ENCODE results near the gene MYOC. TPM values are rescaled to one million over a fixed set of nuclear protein-coding genes. Genes with fewer than 3 reads are reported as not detected.

The MYOC gene
- total RNA-seq, 2 donors from 2014 or later: 2.8 to 4.4 TPM

DNA sequence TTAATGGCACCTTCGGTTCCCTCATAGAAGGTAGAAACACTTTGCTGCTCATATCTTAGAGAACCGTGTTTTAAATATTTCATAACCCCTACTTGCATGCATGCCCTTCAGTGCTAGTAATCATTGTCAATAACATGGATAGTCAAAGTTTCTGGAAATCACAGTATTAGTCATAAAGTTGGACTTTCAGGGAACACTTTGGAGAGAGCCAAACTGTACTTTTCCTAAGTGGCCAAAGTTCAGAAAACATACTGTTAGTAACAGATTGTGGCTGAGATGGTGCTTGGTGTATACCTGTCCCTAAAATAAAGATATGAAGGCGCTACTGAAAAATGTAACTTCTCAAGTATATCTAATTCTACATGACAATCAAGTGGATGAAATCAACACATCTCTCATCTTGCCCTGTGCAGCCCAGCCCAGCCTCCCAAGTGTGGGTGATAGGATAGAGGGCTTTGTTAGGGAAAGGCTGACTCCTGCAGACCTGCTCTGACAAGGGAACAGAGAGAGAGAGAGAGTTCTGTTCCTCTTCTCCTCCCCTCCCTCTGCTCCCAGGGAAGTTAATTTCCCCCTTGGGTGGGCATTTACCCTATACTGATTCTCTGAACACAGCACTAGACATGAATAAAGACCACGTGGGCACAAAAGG is 14.4 kb downstream of the MYOC start:
- Histone ChIP-seq H3K9me3 (no peaks in the 10 kb centered on the region), H3K36me3 (no peaks in the 10 kb centered on the region), H3K27me3 (no peaks in the 10 kb centered on the region), H3K4me1 (no peaks in the 10 kb centered on the region), H3K4me3 (no peak overlapping the region), H3K27ac (no peak overlapping the region)
- TF ChIP-seq, protein P1, sequence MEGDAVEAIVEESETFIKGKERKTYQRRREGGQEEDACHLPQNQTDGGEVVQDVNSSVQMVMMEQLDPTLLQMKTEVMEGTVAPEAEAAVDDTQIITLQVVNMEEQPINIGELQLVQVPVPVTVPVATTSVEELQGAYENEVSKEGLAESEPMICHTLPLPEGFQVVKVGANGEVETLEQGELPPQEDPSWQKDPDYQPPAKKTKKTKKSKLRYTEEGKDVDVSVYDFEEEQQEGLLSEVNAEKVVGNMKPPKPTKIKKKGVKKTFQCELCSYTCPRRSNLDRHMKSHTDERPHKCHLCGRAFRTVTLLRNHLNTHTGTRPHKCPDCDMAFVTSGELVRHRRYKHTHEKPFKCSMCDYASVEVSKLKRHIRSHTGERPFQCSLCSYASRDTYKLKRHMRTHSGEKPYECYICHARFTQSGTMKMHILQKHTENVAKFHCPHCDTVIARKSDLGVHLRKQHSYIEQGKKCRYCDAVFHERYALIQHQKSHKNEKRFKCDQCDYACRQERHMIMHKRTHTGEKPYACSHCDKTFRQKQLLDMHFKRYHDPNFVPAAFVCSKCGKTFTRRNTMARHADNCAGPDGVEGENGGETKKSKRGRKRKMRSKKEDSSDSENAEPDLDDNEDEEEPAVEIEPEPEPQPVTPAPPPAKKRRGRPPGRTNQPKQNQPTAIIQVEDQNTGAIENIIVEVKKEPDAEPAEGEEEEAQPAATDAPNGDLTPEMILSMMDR (IDR thresholded peaks at IDR 0.05): no peak
- DNase-seq (ENCODE audit: low spot score): no peak

DNA sequence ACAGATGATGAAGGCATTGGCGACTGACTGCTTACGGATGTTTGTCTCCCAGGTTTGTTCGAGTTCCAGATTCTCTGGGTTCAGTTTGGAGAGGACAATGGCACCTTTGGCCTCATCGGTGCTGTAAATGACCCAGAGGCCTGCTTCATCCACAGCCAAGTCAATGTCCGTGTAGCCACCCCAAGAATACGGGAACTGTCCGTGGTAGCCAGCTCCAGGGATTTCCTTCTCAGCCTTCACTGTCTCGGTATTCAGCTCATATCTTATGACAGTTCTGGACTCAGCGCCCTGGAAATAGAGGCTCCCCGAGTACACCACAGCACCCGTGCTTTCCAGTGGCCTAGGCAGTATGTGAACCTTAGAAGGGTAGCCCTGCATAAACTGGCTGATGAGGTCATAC is 16.3 kb downstream of the MYOC start:
- H3K9me3 ChIP-seq: no peaks in the 10 kb centered on the region
- H3K36me3 ChIP-seq: no peaks in the 10 kb centered on the region
- TF ChIP-seq, protein P1 (IDR thresholded peaks at IDR 0.05): no peak
- no peaks in the 10 kb centered on the region for H3K27me3 ChIP-seq
- H3K4me1 ChIP-seq: no peaks in the 10 kb centered on the region
- DNase-seq (ENCODE audit: low spot score): no peak
- no peak overlapping the region for H3K27ac ChIP-seq
- no peak overlapping the region for H3K4me3 ChIP-seq

DNA sequence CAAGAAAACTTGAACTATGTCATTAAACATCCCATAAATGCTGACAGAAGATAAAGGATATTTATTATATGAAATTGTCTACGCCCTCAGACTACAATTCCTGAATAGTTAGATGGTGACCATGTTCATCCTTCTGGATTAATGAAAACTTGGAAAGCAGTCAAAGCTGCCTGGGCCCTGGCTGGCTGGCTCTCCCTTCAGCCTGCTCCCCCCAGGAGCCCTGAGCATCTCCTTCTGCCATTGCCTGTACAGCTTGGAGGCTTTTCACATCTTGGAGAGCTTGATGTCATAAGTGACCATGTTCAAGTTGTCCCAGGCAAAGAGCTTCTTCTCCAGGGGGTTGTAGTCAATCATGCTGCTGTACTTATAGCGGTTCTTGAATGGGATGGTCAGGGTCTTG is 16.8 kb downstream of the MYOC start:
- no peaks in the 10 kb centered on the region for H3K4me1 ChIP-seq
- H3K27me3 ChIP-seq: no peaks in the 10 kb centered on the region
- no peaks in the 10 kb centered on the region for H3K36me3 ChIP-seq
- no peak for DNase-seq (ENCODE audit: low spot score)
- no peak overlapping the region for H3K27ac ChIP-seq
- TF ChIP-seq, protein P1 (IDR thresholded peaks at IDR 0.05): no peak
- no peaks in the 10 kb centered on the region for H3K9me3 ChIP-seq
- H3K4me3 ChIP-seq: no peak overlapping the region

DNA sequence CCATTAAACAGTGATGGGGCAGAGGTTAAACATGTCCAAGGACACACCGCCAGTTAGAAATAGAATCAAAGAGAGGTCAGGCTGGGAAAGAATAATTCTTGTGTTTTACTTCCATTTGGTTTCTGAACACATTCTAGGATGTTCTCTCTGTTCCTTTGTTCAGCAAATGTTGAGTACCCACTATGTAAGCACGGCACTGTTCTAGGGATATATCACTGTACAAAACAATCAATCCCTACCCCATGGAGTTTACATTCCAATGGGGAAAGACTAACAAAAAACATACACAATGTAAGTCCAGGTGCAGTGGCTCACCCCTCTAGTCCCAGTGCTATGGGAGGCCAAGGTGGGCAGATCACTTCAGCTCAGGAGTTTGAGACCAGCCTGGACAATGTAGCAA is 24.3 kb downstream of the MYOC start:
- TF ChIP-seq, protein P1 (IDR thresholded peaks at IDR 0.05): no peak
- no peaks in the 10 kb centered on the region for H3K4me1 ChIP-seq
- no peak overlapping the region for H3K4me3 ChIP-seq
- no peak for DNase-seq (ENCODE audit: low spot score)
- H3K27me3 ChIP-seq: no peaks in the 10 kb centered on the region
- H3K27ac ChIP-seq: no peak overlapping the region
- H3K9me3 ChIP-seq: no peaks in the 10 kb centered on the region
- no peaks in the 10 kb centered on the region for H3K36me3 ChIP-seq

DNA sequence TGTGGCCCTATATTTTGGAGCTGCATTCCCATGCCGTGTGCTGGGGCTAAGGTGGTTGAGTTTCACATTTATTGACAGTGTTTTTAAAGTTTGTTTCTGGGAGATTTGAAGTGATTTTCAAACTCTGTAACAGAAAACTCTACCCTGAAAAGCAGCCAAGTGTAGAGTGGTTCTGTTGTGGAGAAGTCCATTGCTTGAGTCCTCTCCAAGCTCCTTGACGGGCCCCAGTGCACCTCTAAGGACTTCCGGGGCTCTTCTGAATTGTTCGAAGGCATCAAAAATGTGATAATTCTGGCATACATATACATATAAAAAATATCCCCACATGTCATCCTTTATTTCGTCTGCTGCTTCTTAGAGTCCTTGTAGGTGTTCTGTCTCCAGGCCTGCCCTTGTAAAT is 25.5 kb downstream of the MYOC start:
- Histone ChIP-seq H3K9me3 (no peaks in the 10 kb centered on the region), H3K4me3 (no peak overlapping the region), H3K27ac (no peak overlapping the region), H3K27me3 (no peaks in the 10 kb centered on the region), H3K4me1 (no peaks in the 10 kb centered on the region), H3K36me3 (no peaks in the 10 kb centered on the region)
- no peak for DNase-seq (ENCODE audit: low spot score)
- TF ChIP-seq, protein P1 (IDR thresholded peaks at IDR 0.05): no peak

DNA sequence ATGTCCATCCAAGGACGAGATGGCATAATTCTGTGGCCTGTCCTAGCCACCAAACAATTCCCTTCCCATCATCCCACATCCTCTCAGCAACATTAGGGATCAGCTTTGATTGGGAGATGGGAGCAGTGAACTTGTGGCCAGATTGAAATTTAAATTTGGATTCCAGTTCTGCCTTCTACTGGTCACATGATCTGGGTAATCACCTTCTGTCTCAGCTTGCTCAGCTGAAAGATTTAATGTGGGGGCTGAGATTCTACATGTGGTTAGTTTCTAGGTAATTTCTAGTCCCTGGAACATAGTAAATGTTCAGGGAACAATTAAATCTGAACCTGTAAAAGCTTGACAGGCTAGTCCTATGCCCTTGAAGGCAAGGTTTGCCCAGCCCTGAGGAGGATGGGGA is 27.3 kb downstream of the MYOC start:
- H3K9me3 ChIP-seq: no peaks in the 10 kb centered on the region
- no peak overlapping the region for H3K4me3 ChIP-seq
- no peak for DNase-seq (ENCODE audit: low spot score)
- no peaks in the 10 kb centered on the region for H3K4me1 ChIP-seq
- H3K36me3 ChIP-seq: no peaks in the 10 kb centered on the region
- TF ChIP-seq, protein P1 (IDR thresholded peaks at IDR 0.05): no peak
- no peaks in the 10 kb centered on the region for H3K27me3 ChIP-seq
- no peak overlapping the region for H3K27ac ChIP-seq

Measured in right atrium auricular region (tissue), 2 donors.